Left renal pelvis (tissue), 4 donors: Measurements from ENCODE around the gene SETD3. TPM values are rescaled to one million over a fixed set of nuclear protein-coding genes. Genes with fewer than 3 reads are reported as not detected.

Experiments used
- DNase-seq, 4 donors: peaks; one replicate each; pipeline ENCODE4 v3.0.0-alpha.2; 2013; ENCODE audit warnings: low read depth in 4 of 4, low spot score in 3 of 4
- polyA plus RNA-seq, 4 donors: library from polyadenylated mRNA; unstranded; fragments of 120-200 nt; gene quantifications; one replicate each; pipeline ENCODE4 v1.2.1, GENCODE V29; 2013; ENCODE audit not compliant: insufficient read length in 4 of 4

Gene SETD3
- 10 to 100 TPM; 49.6 to 65.9 (median 64.0) TPM for polyA plus RNA-seq

GRCh38 chr14:99479906-99480869, at the start of gene SETD3:
Gene SETD3 (minus strand): TSS chr14:99480859. CDS start chr14:99465805, 15,054 bp downstream.
- peak in 1 of 4 donors; percentile 15 for DNase-seq

- DNase-seq, result no peak
These were observed 49.2 kb upstream of the SETD3 start for GRCh38 chr14:99529899-99530298.

DNA sequence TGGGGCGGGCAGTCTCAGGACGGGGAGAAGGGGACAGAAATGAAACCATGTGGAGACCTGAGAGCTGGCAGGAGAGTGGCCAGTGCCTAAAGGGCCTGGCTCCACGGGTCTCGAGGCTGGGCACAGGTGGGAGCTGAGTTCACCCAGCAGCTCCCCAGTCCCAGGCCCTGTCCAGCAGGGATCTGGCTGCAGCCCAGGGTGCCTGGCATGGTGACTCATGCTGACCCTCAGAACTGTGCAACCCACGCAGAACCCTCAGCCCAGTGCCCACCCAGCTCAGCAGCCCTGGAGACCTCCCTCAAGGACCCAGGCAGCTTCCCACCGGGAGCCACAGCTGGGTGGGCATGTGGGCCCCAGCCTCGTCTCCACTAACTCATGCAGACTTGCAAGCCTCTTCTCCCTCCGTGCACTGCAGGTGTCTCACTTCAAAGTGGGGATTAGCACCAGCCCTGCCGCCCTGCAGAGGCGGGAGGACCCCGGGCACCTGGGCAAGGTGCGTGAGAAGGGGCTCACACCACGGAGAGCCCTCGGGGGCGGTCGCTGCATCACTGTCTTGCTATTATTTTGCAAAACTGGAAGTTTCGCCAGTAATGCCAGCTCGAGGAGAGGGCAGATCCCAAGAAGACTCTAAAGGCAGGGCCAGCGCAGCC, 46.9 kb upstream of the SETD3 start:
- DNase-seq, result no peak

DNA sequence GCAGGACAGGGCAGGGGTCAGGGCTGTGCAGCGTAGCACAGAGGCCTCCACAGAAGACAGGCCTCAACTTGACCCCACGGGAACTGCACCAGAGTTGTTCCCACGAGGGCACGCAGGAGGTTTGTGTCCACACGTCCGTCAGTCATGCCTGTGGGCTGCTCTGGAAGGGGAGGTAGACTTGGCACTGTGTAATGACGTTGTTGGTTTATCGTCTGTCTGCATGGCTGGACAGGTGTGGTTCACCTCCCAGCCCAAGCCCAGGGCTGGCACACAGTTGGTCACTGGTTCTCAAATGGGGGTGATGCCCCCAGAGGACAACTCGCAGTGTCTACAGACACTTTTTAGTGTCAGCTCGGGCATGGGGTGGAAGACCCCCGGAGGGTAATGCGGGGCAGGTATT, 46.4 kb upstream of the SETD3 start:
- no peak for DNase-seq

DNA sequence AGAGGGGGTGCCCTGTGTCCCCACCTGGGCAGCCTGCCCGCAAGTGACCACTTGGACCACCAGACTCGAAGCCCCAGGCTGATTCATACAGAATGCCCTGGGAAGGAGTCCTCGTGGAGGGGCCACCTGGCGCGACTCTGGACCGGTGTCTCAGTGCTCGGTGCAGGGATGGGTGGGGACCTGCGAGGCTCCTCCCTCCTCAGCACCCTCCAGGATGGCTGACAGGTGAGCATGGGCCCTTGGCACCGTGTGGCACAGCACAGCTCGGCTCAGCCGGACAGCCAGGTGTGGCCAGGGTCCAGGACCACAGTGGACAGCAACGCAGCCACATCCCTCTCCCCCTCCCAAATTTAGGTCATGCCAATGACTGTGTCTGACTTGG, 45.0 kb upstream of the SETD3 start:
- DNase-seq, result no peak

- DNase-seq, result no peak
These were observed 44.4 kb upstream of the SETD3 start for GRCh38 chr14:99524804-99525698.

DNA sequence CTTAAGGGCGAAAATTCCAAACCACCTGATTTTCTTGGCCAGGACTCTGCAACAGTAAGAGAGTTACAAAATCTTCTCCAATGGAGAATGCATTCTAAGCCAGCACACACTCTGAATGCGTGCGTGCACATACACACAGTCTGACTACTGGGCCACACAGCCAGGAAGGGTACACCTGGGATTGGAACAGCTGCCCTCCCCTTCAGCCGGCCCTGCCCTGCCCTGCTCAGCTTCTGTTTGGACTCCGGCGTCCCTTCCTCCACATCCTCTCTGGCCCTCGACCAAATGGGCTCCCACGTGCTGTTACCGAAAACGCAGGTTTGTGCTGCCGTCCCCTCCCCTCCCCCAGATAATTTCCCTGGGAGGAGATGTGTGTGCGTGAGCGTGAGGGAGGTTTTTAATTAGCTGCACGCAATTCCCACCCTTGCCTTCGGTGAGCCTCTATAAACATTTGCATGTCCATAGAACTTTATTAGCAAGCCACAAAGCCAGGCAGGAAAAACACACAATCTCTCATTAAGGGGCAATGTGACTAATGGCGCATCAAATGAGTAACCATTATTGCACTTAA, 43.5 kb upstream of the SETD3 start:
- no peak for DNase-seq

DNA sequence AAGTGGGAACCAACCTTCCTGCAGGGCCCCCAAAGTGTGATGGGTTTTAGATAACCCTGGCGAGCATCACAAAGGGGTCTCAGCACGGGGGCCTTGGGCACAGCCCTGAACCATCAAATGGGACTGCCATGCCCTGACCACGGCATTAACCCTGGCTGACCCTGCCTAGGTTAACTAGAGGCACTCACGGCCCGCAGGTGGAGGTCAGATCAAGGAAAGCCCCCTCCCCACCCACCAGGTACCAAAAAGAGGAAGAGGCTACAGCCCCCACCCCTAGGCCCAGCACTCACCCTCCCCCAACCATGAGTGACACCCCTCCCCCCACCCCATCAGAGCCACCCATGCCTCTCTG, 43.0 kb upstream of the SETD3 start:
- no peak for DNase-seq

- no peak for DNase-seq
These were observed 42.5 kb upstream of the SETD3 start for GRCh38 chr14:99522934-99523703.

DNA sequence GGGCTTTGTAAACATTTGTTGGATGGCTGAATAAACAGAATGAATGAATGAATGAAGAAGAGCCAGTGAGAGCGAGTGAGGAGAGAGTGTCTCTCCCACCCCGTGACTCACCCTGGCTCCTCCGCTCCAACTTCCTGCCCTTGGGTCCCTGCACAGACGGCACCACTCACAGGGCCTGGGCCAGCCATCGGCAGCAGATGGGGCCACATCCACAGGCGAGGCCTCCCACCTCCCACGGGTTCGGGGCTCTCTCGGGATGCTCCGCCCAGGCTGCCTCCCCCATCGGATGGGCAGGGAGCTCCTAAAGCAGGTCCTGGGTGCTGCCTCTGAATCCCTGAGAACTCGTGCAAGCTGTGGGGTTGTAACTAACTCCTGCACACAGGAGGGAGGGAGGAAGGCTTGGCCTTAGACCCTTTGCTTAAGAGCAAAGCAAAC, 41.8 kb upstream of the SETD3 start:
- DNase-seq, result no peak

GRCh38 chr14:99522025-99522401, 41.4 kb upstream of the SETD3 start:
- no peak for DNase-seq

- DNase-seq, result no peak
These were observed 40.7 kb upstream of the SETD3 start for GRCh38 chr14:99521176-99522024.

GRCh38 chr14:99520571-99521081, 40.0 kb upstream of the SETD3 start:
- no peak for DNase-seq

- DNase-seq, result no peak
These were observed 39.3 kb upstream of the SETD3 start for GRCh38 chr14:99519931-99520421.

DNA sequence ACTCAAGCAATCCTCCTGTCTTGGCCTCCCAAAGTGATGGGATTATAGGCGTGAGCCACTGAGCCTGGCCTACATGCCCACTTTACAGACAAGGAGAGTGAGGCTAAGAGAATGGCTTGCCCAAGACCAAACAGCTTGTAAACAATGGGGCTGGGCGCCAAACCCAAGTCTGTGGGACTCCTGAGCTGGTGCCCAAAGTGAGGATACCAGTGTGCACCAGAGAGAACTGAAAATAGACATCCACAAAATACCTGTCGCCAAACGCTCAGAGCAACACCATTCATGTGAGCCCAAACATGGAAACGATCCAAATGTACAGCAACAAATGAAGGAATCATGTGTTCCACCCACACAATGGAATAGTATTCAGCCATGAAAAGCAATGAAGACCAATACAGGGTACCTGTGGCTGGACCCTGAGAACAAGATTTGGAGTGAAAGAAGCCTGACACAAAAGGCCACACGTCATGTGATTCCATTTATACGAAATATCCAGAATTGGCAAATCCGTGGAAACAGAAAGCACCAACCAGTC, 38.8 kb upstream of the SETD3 start:
- no peak for DNase-seq

GRCh38 chr14:99518441-99519346, 38.0 kb upstream of the SETD3 start:
- DNase-seq, result no peak
